Trophoblast cell (in vitro differentiated cells and primary cell): ENCODE data around the gene INHBA.
A peak's percentile ranks its signal among the peaks of the same experiment; 100 is the strongest.

Experiments
- DNase-seq, 2 donors: peaks; one replicate each; pipeline ENCODE4 v3.0.0-alpha.2; 2016
- H2AFZ ChIP-seq: 2 replicates; pipeline ENCODE4 v1.6.1; 2013; ENCODE audit warnings: low read length, moderate library complexity, mild to moderate bottlenecking; ENCODE audit not compliant: insufficient read depth, poor library complexity
- H2AK5ac ChIP-seq: 2 replicates; pipeline ENCODE4 v1.6.1; 2013; ENCODE audit warnings: mild to moderate bottlenecking, low read length
- H2BK120ac ChIP-seq: 2 replicates; pipeline ENCODE4 v1.6.1; 2013; ENCODE audit warnings: low read length, mild to moderate bottlenecking, moderate library complexity; ENCODE audit not compliant: insufficient read depth, poor library complexity
- H2BK12ac ChIP-seq: 2 replicates; pipeline ENCODE4 v1.6.1; 2013; ENCODE audit warnings: mild to moderate bottlenecking, low read length, moderate library complexity
- H2BK5ac ChIP-seq: 2 replicates; pipeline ENCODE4 v1.6.1; 2013; ENCODE audit warnings: low read length, low read depth, moderate library complexity, mild to moderate bottlenecking; ENCODE audit not compliant: poor library complexity
- H3K14ac ChIP-seq: 2 replicates; pipeline ENCODE4 v1.6.1; 2013; ENCODE audit warnings: mild to moderate bottlenecking, low read length
- H3K18ac ChIP-seq: 2 replicates; pipeline ENCODE4 v1.6.1; 2013; ENCODE audit warnings: mild to moderate bottlenecking, low read length
- H3K23ac ChIP-seq: 2 replicates; pipeline ENCODE4 v1.6.1; 2013; ENCODE audit warnings: low read length
- H3K27ac ChIP-seq: 2 replicates; pipeline ENCODE4 v1.5.1; 2013; ENCODE audit warnings: low read depth, mild to moderate bottlenecking, inconsistent platforms, low read length, moderate library complexity
- H3K27me3 ChIP-seq: 2 replicates; pipeline ENCODE4 v1.6.1; 2013; ENCODE audit warnings: inconsistent platforms, mild to moderate bottlenecking, low read length, moderate library complexity; ENCODE audit not compliant: insufficient read depth
- H3K36me3 ChIP-seq, 2 experiments: 1 replicate in 1 of 2; 2 replicates in 1 of 2; pipeline ENCODE4 v1.6.1; 2013; ENCODE audit warnings: low read length in 2 of 2, mild to moderate bottlenecking in 2 of 2, moderate library complexity in 1 of 2; ENCODE audit not compliant: insufficient read depth in 2 of 2, control insufficient read depth in 1 of 2
- H3K4ac ChIP-seq: 2 replicates; pipeline ENCODE4 v1.6.1; 2013; ENCODE audit warnings: low read depth, mild to moderate bottlenecking, low read length, moderate library complexity
- H3K4me1 ChIP-seq, 2 experiments: 1 replicate in 1 of 2; 2 replicates in 1 of 2; pipeline ENCODE4 v1.6.1; 2013; ENCODE audit warnings: low read length in 2 of 2, mild to moderate bottlenecking in 2 of 2, moderate library complexity in 1 of 2; ENCODE audit not compliant: insufficient read depth in 2 of 2, control insufficient read depth in 1 of 2
- H3K4me2 ChIP-seq: 2 replicates; pipeline ENCODE4 v1.6.1; 2013; ENCODE audit warnings: inconsistent platforms, mild to moderate bottlenecking, low read length, moderate library complexity
- H3K4me3 ChIP-seq: 2 replicates; pipeline ENCODE4 v1.5.1; 2013; ENCODE audit warnings: mild to moderate bottlenecking, low read depth, low read length, inconsistent platforms
- H3K79me1 ChIP-seq: one replicate; pipeline ENCODE4 v1.6.1; 2013; ENCODE audit warnings: low read length
- H3K79me2 ChIP-seq: 2 replicates; pipeline ENCODE4 v1.6.1; 2013; ENCODE audit warnings: low read length, mild to moderate bottlenecking; ENCODE audit not compliant: control insufficient read depth, insufficient read depth, poor library complexity
- H3K9ac ChIP-seq: 2 replicates; pipeline ENCODE4 v1.6.1; 2013; ENCODE audit warnings: mild to moderate bottlenecking, low read length
- H3K9me3 ChIP-seq: 2 replicates; pipeline ENCODE4 v1.6.1; 2013; ENCODE audit warnings: low read depth, mild to moderate bottlenecking, control low read depth, inconsistent platforms, low read length; ENCODE audit not compliant: insufficient read depth
- H4K12ac ChIP-seq: 2 replicates; pipeline ENCODE4 v1.6.1; 2013; ENCODE audit warnings: low read depth, mild to moderate bottlenecking, low read length, moderate library complexity
- H4K8ac ChIP-seq: 2 replicates; pipeline ENCODE4 v1.6.1; 2013; ENCODE audit warnings: low read depth, mild to moderate bottlenecking, low read length, moderate library complexity
- H4K91ac ChIP-seq: one replicate; pipeline ENCODE4 v1.6.1; 2013; ENCODE audit warnings: low read depth, mild to moderate bottlenecking, low read length, moderate library complexity
- whole genome bisulfite sequencing: extraction: QIAGEN DNeasy Blood & Tissue Kit; methylation state at CpG from one replicate; pipeline ENCODE4 v1.1.7; 2013; ENCODE audit warnings: missing lambda C conversion rate; ENCODE audit not compliant: insufficient read length, insufficient coverage; ENCODE audit errors: extremely low coverage; 5-methylcytosine and 5-hydroxymethylcytosine counted together

Gene INHBA

DNA sequence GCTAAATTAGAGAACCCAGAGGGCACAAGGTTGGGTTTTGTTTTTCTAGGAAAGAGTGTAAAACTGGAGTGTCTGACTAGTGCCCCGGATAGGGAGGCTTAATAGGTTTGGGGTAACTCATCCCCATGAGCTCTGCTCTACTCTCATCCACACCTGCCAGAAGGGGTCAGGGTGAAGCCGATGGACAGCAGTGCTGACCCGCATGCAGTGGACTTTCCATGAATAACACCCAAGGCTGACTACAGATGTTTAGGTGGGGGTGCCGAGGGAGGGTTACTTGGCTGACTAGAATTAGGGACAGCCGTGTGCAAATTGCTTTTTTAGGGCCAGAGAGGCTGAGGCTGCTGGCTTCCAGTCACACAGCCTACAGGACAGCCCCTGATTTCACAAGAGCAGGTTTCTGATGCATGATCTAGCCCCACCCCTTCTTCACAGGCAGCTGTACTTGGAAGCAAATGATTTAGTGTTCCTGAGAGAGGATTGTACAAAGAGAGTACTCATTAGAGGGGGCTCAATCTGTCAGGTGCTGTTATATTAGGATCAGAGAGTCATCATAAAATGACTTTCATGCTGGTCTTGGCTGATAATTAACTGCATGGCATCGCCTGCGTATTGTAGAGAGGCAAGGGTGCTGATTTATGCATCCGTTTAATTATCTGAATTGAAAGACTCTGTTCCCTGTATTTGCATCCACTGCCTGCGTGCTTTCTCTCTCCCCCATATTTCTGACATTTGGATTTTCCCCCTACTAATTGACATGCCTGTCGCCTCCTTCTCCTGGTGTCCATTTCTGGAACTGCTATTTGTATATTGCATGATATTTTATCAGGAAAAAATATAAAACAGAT is 9.5 kb downstream of the INHBA start:
- Histone ChIP-seq H4K91ac (no peak overlapping the region), H3K36me3 (peaks cover 11 to 26% of the 10 kb centered on the region in 2 experiments), H3K9me3 (no peaks in the 10 kb centered on the region), H2BK5ac (no peak overlapping the region), H3K27ac (no peak overlapping the region), H3K4me3 (no peak overlapping the region), H3K79me1 (peaks cover 3% of the 10 kb centered on the region), H4K8ac (no peak overlapping the region), H3K14ac (no peak overlapping the region), H3K4ac (no peak overlapping the region), H3K4me2 (no peak overlapping the region), H3K18ac (no peak overlapping the region), H4K12ac (no peak overlapping the region), H2AK5ac (no peak overlapping the region), H3K27me3 (no peaks in the 10 kb centered on the region), H2AFZ (no peak overlapping the region), H3K23ac (no peak overlapping the region), H2BK12ac (no peak overlapping the region), H3K9ac (no peak overlapping the region), H2BK120ac (no peak overlapping the region), H3K4me1 (peaks cover 5 to 10% of the 10 kb centered on the region in 2 experiments), H3K79me2 (no peaks in the 10 kb centered on the region)
- DNase-seq, result peak in 1 of 2 donors; percentile 30
- WGBS, result no CpG with 5 or more reads among the region's 10 CpGs

DNA sequence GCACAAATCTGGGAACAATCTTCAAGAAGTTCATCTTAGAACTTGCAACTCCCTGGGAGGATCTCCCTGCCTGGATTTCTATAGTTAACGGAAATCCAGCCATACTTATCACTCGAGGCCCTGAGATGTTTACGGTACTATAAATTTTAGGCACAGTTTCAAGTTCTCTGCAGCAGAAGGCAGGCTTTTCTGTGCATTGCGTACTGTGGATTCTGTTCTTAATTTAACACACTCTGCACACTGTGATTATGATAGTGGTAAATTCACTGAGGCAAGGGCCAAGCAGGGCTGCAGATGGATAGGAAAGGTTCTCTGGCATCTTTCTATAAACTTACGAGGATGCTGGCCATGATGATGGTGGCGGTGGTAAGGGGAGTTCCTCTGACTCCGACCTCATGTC is 10.6 kb downstream of the INHBA start:
- H4K8ac ChIP-seq, result no peak overlapping the region
- H3K9ac ChIP-seq, result no peak overlapping the region
- H3K4me3 ChIP-seq, result no peak overlapping the region
- H3K4me2 ChIP-seq, result no peak overlapping the region
- no peak overlapping the region for H2AK5ac ChIP-seq
- H3K18ac ChIP-seq, result no peak overlapping the region
- no peak overlapping the region for H3K27ac ChIP-seq
- peaks cover 3% of the 10 kb centered on the region for H3K79me1 ChIP-seq
- H3K79me2 ChIP-seq, result no peaks in the 10 kb centered on the region
- H3K4me1 ChIP-seq, result peaks cover 5 to 9% of the 10 kb centered on the region in 2 experiments
- no peak overlapping the region for H2BK12ac ChIP-seq
- H3K4ac ChIP-seq, result no peak overlapping the region
- DNase-seq, result no peak
- H4K91ac ChIP-seq, result no peak overlapping the region
- WGBS, result no CpG with 5 or more reads among the region's 7 CpGs
- no peaks in the 10 kb centered on the region for H3K27me3 ChIP-seq
- no peak overlapping the region for H3K14ac ChIP-seq
- no peak overlapping the region for H2BK5ac ChIP-seq
- H4K12ac ChIP-seq, result no peak overlapping the region
- H3K9me3 ChIP-seq, result no peaks in the 10 kb centered on the region
- H2BK120ac ChIP-seq, result no peak overlapping the region
- H3K36me3 ChIP-seq, result peaks cover 11 to 26% of the 10 kb centered on the region in 2 experiments
- H3K23ac ChIP-seq, result no peak overlapping the region
- H2AFZ ChIP-seq, result no peak overlapping the region

DNA sequence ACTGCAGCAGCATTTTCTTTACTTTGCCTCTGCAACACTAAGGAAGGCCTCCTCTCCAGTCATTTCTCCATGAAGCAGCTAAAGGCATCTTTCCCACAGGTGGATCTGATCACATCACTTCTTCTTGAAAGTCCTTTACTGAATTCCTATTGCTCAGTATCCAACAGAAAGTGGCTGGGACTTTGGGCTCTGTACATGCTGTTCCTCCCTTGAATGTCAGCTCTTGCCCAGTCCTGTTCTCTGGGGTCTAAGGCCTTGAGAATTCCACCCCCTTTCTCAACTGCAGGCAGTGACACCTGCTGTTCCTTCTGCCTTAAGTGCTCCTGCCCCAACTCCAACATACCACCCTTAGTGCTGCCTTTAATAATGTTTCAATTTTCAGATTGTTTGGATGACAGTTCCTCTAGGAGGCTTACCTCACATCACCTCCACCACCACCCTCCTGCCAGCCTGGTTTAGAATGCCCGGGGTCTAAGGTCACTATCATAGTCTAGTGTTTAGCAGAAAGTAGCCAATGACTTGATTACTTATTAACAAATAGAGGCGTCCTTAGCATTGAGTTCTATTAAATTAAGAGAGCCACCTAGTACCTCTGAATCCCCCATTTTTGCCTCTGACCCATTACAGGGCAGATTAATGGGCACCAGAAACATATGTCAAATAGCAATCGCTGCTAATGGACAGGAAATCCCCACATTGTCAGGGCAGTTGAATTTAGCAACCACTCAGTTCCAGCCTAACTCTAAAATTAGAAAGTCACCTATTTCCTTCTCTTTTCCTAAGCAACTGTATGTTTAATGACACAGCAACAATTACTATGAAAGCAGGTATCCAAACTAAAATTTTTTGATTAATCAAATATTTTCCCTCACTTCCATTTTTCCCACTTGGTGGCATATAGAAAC is 11.4 kb downstream of the INHBA start:
- DNase-seq, result no peak
- H3K4me2 ChIP-seq, result no peak overlapping the region
- no peaks in the 10 kb centered on the region for H3K79me2 ChIP-seq
- no peak overlapping the region for H3K27ac ChIP-seq
- no peak overlapping the region for H3K23ac ChIP-seq
- H2BK5ac ChIP-seq, result no peak overlapping the region
- no peak overlapping the region for H2BK12ac ChIP-seq
- H3K18ac ChIP-seq, result no peak overlapping the region
- no peaks in the 10 kb centered on the region for H3K27me3 ChIP-seq
- no peak overlapping the region for H3K9ac ChIP-seq
- H3K4me1 ChIP-seq, result peaks cover 5 to 9% of the 10 kb centered on the region in 2 experiments
- H4K8ac ChIP-seq, result no peak overlapping the region
- no peak overlapping the region for H2AFZ ChIP-seq
- H3K79me1 ChIP-seq, result peaks cover 3% of the 10 kb centered on the region
- H3K36me3 ChIP-seq, result peaks cover 11 to 26% of the 10 kb centered on the region in 2 experiments
- H3K14ac ChIP-seq, result no peak overlapping the region
- no CpG with 5 or more reads among the region's 3 CpGs for WGBS
- H4K12ac ChIP-seq, result no peak overlapping the region
- H2AK5ac ChIP-seq, result no peak overlapping the region
- peak overlapping the region; percentile 54 for H4K91ac ChIP-seq
- H2BK120ac ChIP-seq, result no peak overlapping the region
- H3K4me3 ChIP-seq, result no peak overlapping the region
- no peak overlapping the region for H3K4ac ChIP-seq
- no peaks in the 10 kb centered on the region for H3K9me3 ChIP-seq

DNA sequence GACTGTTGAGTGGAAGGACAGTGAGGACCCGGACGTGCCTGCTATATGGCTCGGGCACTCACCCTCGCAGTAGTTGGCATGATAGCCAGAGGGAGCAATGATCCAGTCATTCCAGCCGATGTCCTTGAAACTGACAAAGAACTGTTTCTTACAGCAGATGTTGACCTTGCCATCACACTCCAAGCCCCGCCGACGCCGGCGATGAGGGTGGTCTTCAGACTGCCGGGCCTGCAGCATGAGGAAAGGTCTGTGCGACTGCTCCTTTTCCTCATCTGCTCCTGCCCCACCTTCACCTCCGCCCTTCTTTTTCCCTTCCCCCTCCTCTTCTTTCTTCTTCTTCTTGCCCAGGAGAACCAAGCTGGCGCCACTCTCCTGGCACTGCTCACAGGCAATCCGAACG is 13.1 kb downstream of the INHBA start:
- Histone ChIP-seq H3K4me1 (peaks cover 2 to 5% of the 10 kb centered on the region in 2 experiments), H3K9ac (no peak overlapping the region)
- no peak for DNase-seq

More for the DNA sequence above, 13.1 kb downstream of the INHBA start:
- Histone ChIP-seq H2BK5ac (no peak overlapping the region), H4K8ac (no peak overlapping the region), H3K23ac (no peak overlapping the region), H3K18ac (no peak overlapping the region), H2AK5ac (no peak overlapping the region), H3K14ac (no peak overlapping the region), H3K36me3 (peaks cover 11 to 24% of the 10 kb centered on the region in 2 experiments), H3K9me3 (no peaks in the 10 kb centered on the region), H4K12ac (no peak overlapping the region), H3K79me2 (no peaks in the 10 kb centered on the region), H3K4me2 (no peak overlapping the region), H2AFZ (no peak overlapping the region), H3K27me3 (no peaks in the 10 kb centered on the region), H2BK12ac (no peak overlapping the region), H3K4ac (no peak overlapping the region), H2BK120ac (no peak overlapping the region), H3K79me1 (peaks cover 3% of the 10 kb centered on the region), H3K4me3 (no peak overlapping the region), H4K91ac (no peak overlapping the region), H3K27ac (no peak overlapping the region)
- no CpG with 5 or more reads among the region's 16 CpGs for WGBS
